ENCODE results near the gene MIS18BP1. TPM values are rescaled to one million over a fixed set of nuclear protein-coding genes. Genes with fewer than 3 reads are reported as not detected.
"Not testable (repeated sequence)": the region's sequence is repeated elsewhere in the genome, so short reads cannot be mapped to it uniquely, and the experiment has no call there.

MIS18BP1 gene
- total RNA-seq, 1 donor from 2014 or later = 47.1 TPM

GRCh38 chr14:45284802-45285201, 31.8 kb upstream of the MIS18BP1 start:
- H3K4me3 Mint-ChIP-seq = no peak overlapping the region
- peaks cover 5% of the 10 kb centered on the region for H3K27me3 Mint-ChIP-seq
- ATAC-seq (ENCODE audit: low read depth) (no peak), DNase-seq (no peak)
- CTCF ChIA-PET = no interaction called here
- intact Hi-C loops (cut with micrococcal nuclease) = no loop called here
- H3K9me3 Mint-ChIP-seq = peaks cover 14% of the 10 kb centered on the region
- TF ChIP-seq CTCF (IDR thresholded peaks at IDR 0.05) = no peak
- POLR2A ChIA-PET = no interaction called here
- H3K27ac Mint-ChIP-seq = no peak overlapping the region
- no peaks in the 10 kb centered on the region for H3K4me1 Mint-ChIP-seq
- peaks cover 3% of the 10 kb centered on the region for H3K36me3 Mint-ChIP-seq (ENCODE audit: low read depth)

- H3K36me3 Mint-ChIP-seq (ENCODE audit: low read depth); POLR2A ChIA-PET; DNase-seq; H3K4me3 Mint-ChIP-seq; H3K27me3 Mint-ChIP-seq; H3K4me1 Mint-ChIP-seq; H3K27ac Mint-ChIP-seq; ATAC-seq (ENCODE audit: low read depth); intact Hi-C loops (cut with micrococcal nuclease); CTCF ChIA-PET: not testable (repeated sequence)
- peaks cover 14% of the 10 kb centered on the region for H3K9me3 Mint-ChIP-seq
These were observed 28.9 kb upstream of the MIS18BP1 start for GRCh38 chr14:45281731-45282400.

GRCh38 chr14:45271858-45272537, 19.0 kb upstream of the MIS18BP1 start:
- no peak overlapping the region for H3K27ac Mint-ChIP-seq
- H3K36me3 Mint-ChIP-seq (ENCODE audit: low read depth) = no peaks in the 10 kb centered on the region
- no peaks in the 10 kb centered on the region for H3K4me1 Mint-ChIP-seq
- H3K4me3 Mint-ChIP-seq = no peak overlapping the region
- no peaks in the 10 kb centered on the region for H3K27me3 Mint-ChIP-seq
- no peak for TF ChIP-seq CTCF (IDR thresholded peaks at IDR 0.05)
- ATAC-seq (ENCODE audit: low read depth) (no peak), DNase-seq (no peak)
- POLR2A ChIA-PET = no interaction called here
- no peaks in the 10 kb centered on the region for H3K9me3 Mint-ChIP-seq
- CTCF ChIA-PET = no interaction called here
- intact Hi-C loops (cut with micrococcal nuclease) = no loop called here

- ChIA-PET CTCF (interaction anchor here (0.7 to 2.0 kb wide), 3 partner anchors 9 to 423 kb away, joined by 3 to 8 read pairs (median 5); no protein-coding TSS in a partner anchor), POLR2A (no interaction called here)
- H3K27me3 Mint-ChIP-seq = peaks cover 1% of the 10 kb centered on the region
- H3K27ac Mint-ChIP-seq = no peak overlapping the region
- ATAC-seq (ENCODE audit: low read depth) (no peak), DNase-seq (no peak)
- TF ChIP-seq CTCF (IDR thresholded peaks at IDR 0.05) = no peak
- H3K9me3 Mint-ChIP-seq = no peaks in the 10 kb centered on the region
- intact Hi-C loops (cut with micrococcal nuclease) = no loop called here
- no peaks in the 10 kb centered on the region for H3K4me1 Mint-ChIP-seq
- H3K4me3 Mint-ChIP-seq = no peak overlapping the region
- H3K36me3 Mint-ChIP-seq (ENCODE audit: low read depth) = no peaks in the 10 kb centered on the region
These were observed 17.0 kb upstream of the MIS18BP1 start for GRCh38 chr14:45270031-45270430.

- Mint-ChIP-seq H3K27me3 (peaks cover 5% of the 10 kb centered on the region), H3K4me3 (no peak overlapping the region), H3K9me3 (no peaks in the 10 kb centered on the region), H3K27ac (no peak overlapping the region), H3K36me3 (ENCODE audit: low read depth) (no peaks in the 10 kb centered on the region), H3K4me1 (no peaks in the 10 kb centered on the region)
- intact Hi-C loops (cut with micrococcal nuclease) = loop anchor here (5.0 kb wide), 2 partner anchors 305 to 420 kb away; partner anchors contain the start of genes KLHL28 and TOGARAM1
- TF ChIP-seq CTCF (IDR thresholded peaks at IDR 0.05) = no peak
- ATAC-seq (ENCODE audit: low read depth) (no peak), DNase-seq (no peak)
- CTCF ChIA-PET = no interaction called here
- POLR2A ChIA-PET = no interaction called here
These were observed 14.1 kb upstream of the MIS18BP1 start for GRCh38 chr14:45267071-45267470.
